H9 (cell line): ENCODE data around the gene DUSP6. TPM values are rescaled to one million over a fixed set of nuclear protein-coding genes. Genes with fewer than 3 reads are reported as not detected.

Experiments used
- DNase-seq: peaks from one replicate; pipeline ENCODE4 v3.0.0-alpha.2; 2017
- H2AFZ ChIP-seq: one replicate; pipeline ENCODE4 v1.6.1; 2013; ENCODE audit warnings: mild to moderate bottlenecking, low read length, control low read depth, moderate library complexity
- H2AK5ac ChIP-seq: 2 replicates; pipeline ENCODE4 v1.6.1; 2013; ENCODE audit warnings: low read length, control low read depth, mixed read lengths; ENCODE audit not compliant: insufficient read length
- H2BK120ac ChIP-seq: one replicate; pipeline ENCODE4 v1.6.1; 2013; ENCODE audit warnings: low read depth, mild to moderate bottlenecking, low read length, control low read depth, inconsistent platforms; ENCODE audit not compliant: poor library complexity, severe bottlenecking
- H2BK12ac ChIP-seq: 2 replicates; pipeline ENCODE4 v1.6.1; 2013; ENCODE audit warnings: low read length, control low read depth, mixed read lengths, low read depth; ENCODE audit not compliant: insufficient read length
- H2BK15ac ChIP-seq: 2 replicates; pipeline ENCODE4 v1.6.1; 2013; ENCODE audit warnings: low read depth, low read length, control low read depth
- H2BK20ac ChIP-seq: one replicate; pipeline ENCODE4 v1.6.1; 2013; ENCODE audit warnings: low read depth, mild to moderate bottlenecking, low read length, control low read depth, inconsistent platforms; ENCODE audit not compliant: poor library complexity, severe bottlenecking
- H2BK5ac ChIP-seq: 2 replicates; pipeline ENCODE4 v1.6.1; 2013; ENCODE audit warnings: low read length, control low read depth, mixed read lengths; ENCODE audit not compliant: insufficient read length
- H3K14ac ChIP-seq: 2 replicates; pipeline ENCODE4 v1.6.1; 2013; ENCODE audit warnings: low read length, control low read depth; ENCODE audit not compliant: insufficient read depth
- H3K18ac ChIP-seq: 2 replicates; pipeline ENCODE4 v1.6.1; 2013; ENCODE audit warnings: low read depth, mild to moderate bottlenecking, mixed read lengths, low read length, control low read depth; ENCODE audit not compliant: insufficient read length
- H3K23ac ChIP-seq: 2 replicates; pipeline ENCODE4 v1.6.1; 2013; ENCODE audit warnings: low read length, control low read depth, mixed read lengths, low read depth; ENCODE audit not compliant: insufficient read length
- H3K23me2 ChIP-seq: 2 replicates; pipeline ENCODE4 v1.6.1; 2013; ENCODE audit warnings: low read depth, mild to moderate bottlenecking, mixed read lengths, low read length, control low read depth; ENCODE audit not compliant: insufficient read length, poor library complexity, severe bottlenecking
- H3K27ac ChIP-seq: 2 replicates; pipeline ENCODE4 v1.5.1; 2013; ENCODE audit warnings: low read length, control low read depth, mixed read lengths, low read depth; ENCODE audit not compliant: insufficient read length
- H3K27me3 ChIP-seq: 2 replicates; pipeline ENCODE4 v1.6.1; 2013; ENCODE audit warnings: low read length, control low read depth, inconsistent platforms; ENCODE audit not compliant: insufficient read depth
- H3K4ac ChIP-seq: 2 replicates; pipeline ENCODE4 v1.6.1; 2013; ENCODE audit warnings: low read depth, mild to moderate bottlenecking, control low read depth, inconsistent platforms, low read length, moderate library complexity
- H3K4me1 ChIP-seq: 2 replicates; pipeline ENCODE4 v1.6.1; 2013; ENCODE audit warnings: low read length, control low read depth, inconsistent platforms; ENCODE audit not compliant: insufficient read depth
- H3K4me2 ChIP-seq: 2 replicates; pipeline ENCODE4 v1.6.1; 2013; ENCODE audit warnings: low read length, control low read depth, mixed read lengths; ENCODE audit not compliant: insufficient read length, insufficient read depth
- H3K56ac ChIP-seq: 2 replicates; pipeline ENCODE4 v1.6.1; 2013; ENCODE audit warnings: low read depth, mild to moderate bottlenecking, mixed read lengths, low read length, control low read depth; ENCODE audit not compliant: insufficient read length
- H3K79me1 ChIP-seq: 2 replicates; pipeline ENCODE4 v1.6.1; 2013; ENCODE audit warnings: low read depth, mild to moderate bottlenecking, moderate library complexity, low read length, control low read depth, inconsistent platforms; ENCODE audit not compliant: insufficient read depth, poor library complexity, severe bottlenecking
- H3K79me2 ChIP-seq: 2 replicates; pipeline ENCODE4 v1.6.1; 2013; ENCODE audit warnings: low read length, control low read depth, inconsistent platforms; ENCODE audit not compliant: insufficient read depth
- H3K9ac ChIP-seq: 2 replicates; pipeline ENCODE4 v1.6.1; 2013; ENCODE audit warnings: low read length, control low read depth, mixed read lengths; ENCODE audit not compliant: insufficient read length; ENCODE audit errors: extremely low read depth
- H3K9me3 ChIP-seq: one replicate; pipeline ENCODE4 v1.6.1; 2013; ENCODE audit warnings: low read depth, low read length, inconsistent platforms; ENCODE audit not compliant: control insufficient read depth
- H3T11ph ChIP-seq: one replicate; pipeline ENCODE4 v1.6.1; 2013; ENCODE audit warnings: mild to moderate bottlenecking, low read length, control low read depth, inconsistent platforms
- H4K20me1 ChIP-seq: one replicate; pipeline ENCODE4 v1.6.1; 2013; ENCODE audit not compliant: control insufficient read depth, insufficient read length, insufficient read depth
- H4K5ac ChIP-seq: 2 replicates; pipeline ENCODE4 v1.6.1; 2013; ENCODE audit warnings: low read depth, mild to moderate bottlenecking, mixed read lengths, low read length, control low read depth; ENCODE audit not compliant: insufficient read length
- H4K8ac ChIP-seq: replicated peaks from 2 replicates; pipeline ENCODE4 v1.6.1; 2013; ENCODE audit warnings: low read length, control low read depth, mixed read lengths, low read depth; ENCODE audit not compliant: insufficient read length
- H4K91ac ChIP-seq: 2 replicates; pipeline ENCODE4 v1.6.1; 2013; ENCODE audit warnings: low read depth, mild to moderate bottlenecking, moderate library complexity, mixed read lengths, low read length, control low read depth; ENCODE audit not compliant: insufficient read length
- H3K27ac Mint-ChIP-seq, 3 experiments: 2 replicates in 2 of 3; 3 replicates in 1 of 3; pipeline ENCODE4 v1.8.0; 2020 to 2021; ENCODE audit warnings: mixed read lengths in 3 of 3, mild to moderate bottlenecking in 1 of 3, moderate library complexity in 1 of 3
- H3K27me3 Mint-ChIP-seq: 2 replicates; pipeline ENCODE4 v1.8.0; 2021; ENCODE audit warnings: low read depth, mild to moderate bottlenecking, moderate library complexity, mixed read lengths
- H3K36me3 Mint-ChIP-seq, 3 experiments: 2 replicates in 2 of 3; 3 replicates in 1 of 3; pipeline ENCODE4 v1.8.0; 2020 to 2021; ENCODE audit warnings: low read depth in 3 of 3, mixed read lengths in 3 of 3; ENCODE audit not compliant: insufficient read depth in 1 of 3
- H3K4me1 Mint-ChIP-seq, 2 experiments: 2 replicates each; pipeline ENCODE4 v1.8.0; 2020; ENCODE audit warnings: mixed read lengths in 2 of 2
- H3K4me3 Mint-ChIP-seq, 2 experiments: 2 replicates in 1 of 2; 3 replicates in 1 of 2; pipeline ENCODE4 v1.8.0; 2020 to 2021; ENCODE audit warnings: mild to moderate bottlenecking in 2 of 2, mixed read lengths in 2 of 2, moderate library complexity in 1 of 2
- H3K9me3 Mint-ChIP-seq, 2 experiments: 2 replicates in 1 of 2; 3 replicates in 1 of 2; pipeline ENCODE4 v1.8.0; 2020; ENCODE audit warnings: mild to moderate bottlenecking in 2 of 2, mixed read lengths in 2 of 2, moderate library complexity in 1 of 2
- CTCF ChIP-seq: fragments of 200-600 bp; sonication (generic); conservative IDR thresholded peaks from 3 replicates; pipeline ENCODE4 v1.8.0; 2021; ENCODE audit warnings: antibody characterized with exemption, mild to moderate bottlenecking
- WGBS: extraction: QIAGEN DNeasy Blood & Tissue Kit; methylation state at CpG from one replicate; pipeline ENCODE4 v1.1.7; 2013; ENCODE audit warnings: missing lambda C conversion rate, low lambda C conversion rate, mixed read lengths; ENCODE audit not compliant: insufficient read length; ENCODE audit errors: extremely low coverage; 5-methylcytosine and 5-hydroxymethylcytosine counted together
- total RNA-seq: library from RNA; stranded (reverse); gene quantifications from 2 replicates; pipeline ENCODE4 v1.2.1, GENCODE V29; 2021

DUSP6 gene
- total RNA-seq, 1 experiment from 2014 or later: 35.3 TPM

GRCh38 chr12:89354612-89355067 is 2.3 kb upstream of the DUSP6 start:
- H4K5ac ChIP-seq: no peak overlapping the region
- H2AFZ ChIP-seq: no peak overlapping the region
- Mint-ChIP-seq H3K27me3 (peaks cover 79% of the 10 kb centered on the region), H3K4me3 (peak overlapping the region; percentile 90 to 100), H3K36me3 (peaks cover 0 to 25% (median 11%) of the 10 kb centered on the region in 3 experiments; a peak in 5 of 7 replicates), H3K9me3 (peaks cover 0 to 21% of the 10 kb centered on the region in 2 experiments; a peak in 4 of 5 replicates), H3K4me1 (peaks cover 38 to 56% of the 10 kb centered on the region in 2 experiments), H3K27ac (peak overlapping the region in 2 of 3 experiments; percentile 93 to 100; a peak in 5 of 7 replicates)
- no peak overlapping the region for H3K18ac ChIP-seq
- no peak overlapping the region for H2BK20ac ChIP-seq
- H3K14ac ChIP-seq: no peak overlapping the region
- no peak overlapping the region for H4K91ac ChIP-seq
- no peak overlapping the region for H2BK120ac ChIP-seq
- H3K9ac ChIP-seq: peak overlapping the region; percentile 43
- no peak overlapping the region for H2BK15ac ChIP-seq
- H3K4me2 ChIP-seq: peak overlapping the region; percentile 85
- H3K23ac ChIP-seq: no peak overlapping the region
- no peak overlapping the region for H2BK12ac ChIP-seq
- no peak for DNase-seq
- WGBS: no CpG with 5 or more reads among the region's 17 CpGs
- no peaks in the 10 kb centered on the region for H3K9me3 ChIP-seq
- no peak overlapping the region for H4K8ac ChIP-seq
- H3K23me2 ChIP-seq: peaks cover 21% of the 10 kb centered on the region
- peaks cover 3% of the 10 kb centered on the region for H4K20me1 ChIP-seq
- H3K27me3 ChIP-seq: peaks cover 11% of the 10 kb centered on the region; the same call in 1 of the 2 replicates
- H3K79me2 ChIP-seq: peaks cover 14% of the 10 kb centered on the region; the same call in 1 of the 2 replicates
- no peak overlapping the region for H2BK5ac ChIP-seq
- no peak for TF ChIP-seq CTCF
- H3K4ac ChIP-seq: no peak overlapping the region
- no peak overlapping the region for H3K27ac ChIP-seq
- H3K79me1 ChIP-seq: no peaks in the 10 kb centered on the region
- no peak overlapping the region for H2AK5ac ChIP-seq
- peaks cover 13% of the 10 kb centered on the region; the same call in 1 of the 2 replicates for H3K4me1 ChIP-seq
- no peak overlapping the region for H3T11ph ChIP-seq
- H3K56ac ChIP-seq: no peak overlapping the region
